HepG2 (cell line): ENCODE data around the gene RRP12. TPM values are rescaled to one million over a fixed set of nuclear protein-coding genes. Genes with fewer than 3 reads are reported as not detected.
A peak's percentile ranks its signal among the peaks of the same experiment; 100 is the strongest.

Source experiments
- FOSL2 ChIP-seq: sonication (generic); formaldehyde crosslinking; IDR thresholded peaks from 2 replicates; pipeline ENCODE4 v1.4.0; 2020; ENCODE audit warnings: missing genetic modification reagents
- GATAD1 ChIP-seq: IDR thresholded peaks from 2 replicates; pipeline ENCODE4 v1.6.1; 2016; ENCODE audit warnings: missing genetic modification reagents, missing compliant biosample characterization
- JARID2 ChIP-seq: sonication (generic); formaldehyde crosslinking; IDR thresholded peaks from 2 replicates; pipeline ENCODE4 v1.8.1; 2023; ENCODE audit warnings: missing genetic modification reagents, inconsistent platforms; ENCODE audit not compliant: insufficient replicate concordance
- MEIS2 ChIP-seq: sonication (generic); formaldehyde crosslinking; IDR thresholded peaks from 2 replicates; pipeline ENCODE4 v1.9.0; 2021; ENCODE audit warnings: mild to moderate bottlenecking, missing genetic modification reagents
- MIXL1 ChIP-seq: IDR thresholded peaks from 2 replicates; pipeline ENCODE4 v1.6.1; 2016
- ZFAT ChIP-seq: sonication (generic); formaldehyde crosslinking; conservative IDR thresholded peaks from 2 replicates; pipeline ENCODE4 v1.8.1; 2023; ENCODE audit warnings: missing genetic modification reagents, inconsistent platforms
- ZNF331 ChIP-seq: sonication (generic); formaldehyde crosslinking; IDR thresholded peaks from 2 replicates; pipeline ENCODE4 v1.4.0; 2020; ENCODE audit warnings: missing genetic modification reagents
- ZNF333 ChIP-seq: sonication (generic); formaldehyde crosslinking; IDR thresholded peaks from 2 replicates; pipeline ENCODE4 v1.4.0; 2020; ENCODE audit warnings: mild to moderate bottlenecking, missing genetic modification reagents, borderline replicate concordance
- ZNF550 ChIP-seq: sonication (generic); formaldehyde crosslinking; IDR thresholded peaks from 2 replicates; pipeline ENCODE4 v1.4.0; 2020; ENCODE audit warnings: mild to moderate bottlenecking, missing genetic modification reagents, borderline replicate concordance
- ZNF557 ChIP-seq: sonication (generic); formaldehyde crosslinking; IDR thresholded peaks from 2 replicates; pipeline ENCODE4 v1.4.0; 2020; ENCODE audit warnings: missing genetic modification reagents
- ZNF564 ChIP-seq: sonication (generic); formaldehyde crosslinking; IDR thresholded peaks from 2 replicates; pipeline ENCODE4 v1.8.1; 2023; ENCODE audit warnings: mild to moderate bottlenecking, missing genetic modification reagents
- ZNF644 ChIP-seq: IDR thresholded peaks from 2 replicates; pipeline ENCODE4 v1.6.1; 2016; ENCODE audit warnings: low read depth
- ZNF775 ChIP-seq: sonication (generic); formaldehyde crosslinking; IDR thresholded peaks from 2 replicates; pipeline ENCODE4 v1.4.0; 2020; ENCODE audit warnings: missing genetic modification reagents, mild to moderate bottlenecking, moderate library complexity, borderline replicate concordance
- polyA plus RNA-seq, 8 experiments: library from polyadenylated mRNA; depleted of rRNA in 3 of 8; stranded (reverse) in 7 of 8; unstranded in 1 of 8; fragments of >200 nt; fragmentation: Illumina TruSeq in 4 of 8; extraction: Trizol in 4 of 8; gene quantifications; 2 replicates each; pipeline versions ENCODE4 v1.2.1 to v1.2.3, GENCODE V29; 2011 to 2016; ENCODE audit warnings: low read depth in 4 of 8, missing spikeins in 1 of 8, mixed read lengths in 1 of 8; ENCODE audit not compliant: insufficient read depth in 1 of 8
- total RNA-seq, 5 experiments: library from RNA; depleted of rRNA; stranded (reverse); fragments of >200 nt; fragmentation: Illumina TruSeq; extraction: Trizol; gene quantifications; 2 replicates each; pipeline ENCODE4 v1.2.3, GENCODE V29; 2016; ENCODE audit warnings: low read depth in 1 of 5
- TF ChIP-seq, protein P1 (sequence below): sonication (generic); formaldehyde crosslinking; IDR thresholded peaks from 2 replicates; pipeline ENCODE4 v1.4.0; 2020; ENCODE audit warnings: mild to moderate bottlenecking, missing genetic modification reagents
- TF ChIP-seq, protein P2 (sequence below): sonication (generic); formaldehyde crosslinking; IDR thresholded peaks from 2 replicates; pipeline ENCODE4 v1.5.0; 2020; ENCODE audit warnings: missing genetic modification reagents
- TF ChIP-seq, protein P3 (sequence below): sonication (generic); formaldehyde crosslinking; IDR thresholded peaks from 2 replicates; pipeline ENCODE4 v1.5.1; 2020; ENCODE audit warnings: mild to moderate bottlenecking, missing genetic modification reagents, borderline replicate concordance
- TF ChIP-seq, protein P4 (sequence below): sonication (generic); formaldehyde crosslinking; IDR thresholded peaks from 2 replicates; pipeline ENCODE4 v1.4.0; 2020; ENCODE audit warnings: missing genetic modification reagents
- TF ChIP-seq, protein P5 (sequence below): IDR thresholded peaks from 2 replicates; pipeline ENCODE4 v1.6.1; 2016; ENCODE audit warnings: control low read depth

RRP12 gene
- total and polyA plus RNA-seq, 2 of the 13 experiments (the other 11 are each of a cell fraction or from before 2014, with no cell fraction given), result 13.2 to 39.4 TPM

DNA sequence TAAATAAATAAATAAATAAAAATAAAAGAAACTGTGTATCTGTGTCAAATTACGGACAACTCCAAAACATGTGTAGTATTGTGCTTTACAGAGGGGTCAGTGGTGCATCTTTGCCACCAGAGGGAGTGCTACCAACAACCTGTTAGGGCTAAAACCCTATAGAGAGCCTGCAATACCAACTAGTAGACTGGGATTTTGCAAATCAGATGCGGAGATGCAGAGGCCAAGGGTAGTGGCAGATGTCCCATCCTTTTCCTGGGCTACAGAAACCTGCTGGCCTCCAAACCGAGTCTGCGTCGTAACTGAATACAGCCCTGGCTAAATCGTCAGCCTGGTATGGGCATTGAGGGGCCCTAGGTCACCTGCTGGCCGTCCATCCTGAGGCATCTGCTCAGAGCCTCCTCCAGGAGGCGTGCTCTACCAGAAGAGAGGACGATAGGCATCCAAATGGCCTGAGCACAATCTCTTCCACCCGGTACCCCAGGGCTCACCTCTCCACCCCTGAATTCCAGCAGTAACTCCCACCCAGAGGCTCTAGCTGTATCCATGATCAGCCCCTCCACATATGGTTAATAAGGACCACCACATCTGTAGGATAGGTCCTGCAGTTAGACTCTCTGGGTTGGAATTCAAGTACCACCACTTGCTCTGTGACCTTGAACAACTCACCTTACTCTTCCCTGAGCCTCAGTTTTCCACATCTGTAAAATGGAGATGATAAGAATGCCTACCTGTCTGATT, 6.2 kb upstream of the RRP12 start (continued):
- TF ChIP-seq, protein P1, sequence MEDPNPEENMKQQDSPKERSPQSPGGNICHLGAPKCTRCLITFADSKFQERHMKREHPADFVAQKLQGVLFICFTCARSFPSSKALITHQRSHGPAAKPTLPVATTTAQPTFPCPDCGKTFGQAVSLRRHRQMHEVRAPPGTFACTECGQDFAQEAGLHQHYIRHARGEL, result no peak
- TF ChIP-seq ZNF775, result no peak
- no peak for TF ChIP-seq JARID2
- TF ChIP-seq ZNF331 (CRISPR knock-in tag), result peak; percentile 71
- TF ChIP-seq ZNF557 (CRISPR knock-in tag), result no peak
- TF ChIP-seq FOSL2 (CRISPR knock-in tag), result 0 out of 2 replicates have a peak, but pooled peaks have one; percentile 11
- 0 out of 2 replicates have a peak, but pooled peaks have one; percentile 31 for TF ChIP-seq ZNF644 (CRISPR knock-in tag)
- no peak for TF ChIP-seq ZFAT (CRISPR knock-in tag)
- peak; percentile 69 for TF ChIP-seq GATAD1
- TF ChIP-seq, protein P2, sequence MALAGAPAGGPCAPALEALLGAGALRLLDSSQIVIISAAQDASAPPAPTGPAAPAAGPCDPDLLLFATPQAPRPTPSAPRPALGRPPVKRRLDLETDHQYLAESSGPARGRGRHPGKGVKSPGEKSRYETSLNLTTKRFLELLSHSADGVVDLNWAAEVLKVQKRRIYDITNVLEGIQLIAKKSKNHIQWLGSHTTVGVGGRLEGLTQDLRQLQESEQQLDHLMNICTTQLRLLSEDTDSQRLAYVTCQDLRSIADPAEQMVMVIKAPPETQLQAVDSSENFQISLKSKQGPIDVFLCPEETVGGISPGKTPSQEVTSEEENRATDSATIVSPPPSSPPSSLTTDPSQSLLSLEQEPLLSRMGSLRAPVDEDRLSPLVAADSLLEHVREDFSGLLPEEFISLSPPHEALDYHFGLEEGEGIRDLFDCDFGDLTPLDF (CRISPR knock-in tag), result no peak
- no peak; the same call in 1 of the 2 replicates for TF ChIP-seq MIXL1 (CRISPR knock-in tag)
- TF ChIP-seq, protein P3, sequence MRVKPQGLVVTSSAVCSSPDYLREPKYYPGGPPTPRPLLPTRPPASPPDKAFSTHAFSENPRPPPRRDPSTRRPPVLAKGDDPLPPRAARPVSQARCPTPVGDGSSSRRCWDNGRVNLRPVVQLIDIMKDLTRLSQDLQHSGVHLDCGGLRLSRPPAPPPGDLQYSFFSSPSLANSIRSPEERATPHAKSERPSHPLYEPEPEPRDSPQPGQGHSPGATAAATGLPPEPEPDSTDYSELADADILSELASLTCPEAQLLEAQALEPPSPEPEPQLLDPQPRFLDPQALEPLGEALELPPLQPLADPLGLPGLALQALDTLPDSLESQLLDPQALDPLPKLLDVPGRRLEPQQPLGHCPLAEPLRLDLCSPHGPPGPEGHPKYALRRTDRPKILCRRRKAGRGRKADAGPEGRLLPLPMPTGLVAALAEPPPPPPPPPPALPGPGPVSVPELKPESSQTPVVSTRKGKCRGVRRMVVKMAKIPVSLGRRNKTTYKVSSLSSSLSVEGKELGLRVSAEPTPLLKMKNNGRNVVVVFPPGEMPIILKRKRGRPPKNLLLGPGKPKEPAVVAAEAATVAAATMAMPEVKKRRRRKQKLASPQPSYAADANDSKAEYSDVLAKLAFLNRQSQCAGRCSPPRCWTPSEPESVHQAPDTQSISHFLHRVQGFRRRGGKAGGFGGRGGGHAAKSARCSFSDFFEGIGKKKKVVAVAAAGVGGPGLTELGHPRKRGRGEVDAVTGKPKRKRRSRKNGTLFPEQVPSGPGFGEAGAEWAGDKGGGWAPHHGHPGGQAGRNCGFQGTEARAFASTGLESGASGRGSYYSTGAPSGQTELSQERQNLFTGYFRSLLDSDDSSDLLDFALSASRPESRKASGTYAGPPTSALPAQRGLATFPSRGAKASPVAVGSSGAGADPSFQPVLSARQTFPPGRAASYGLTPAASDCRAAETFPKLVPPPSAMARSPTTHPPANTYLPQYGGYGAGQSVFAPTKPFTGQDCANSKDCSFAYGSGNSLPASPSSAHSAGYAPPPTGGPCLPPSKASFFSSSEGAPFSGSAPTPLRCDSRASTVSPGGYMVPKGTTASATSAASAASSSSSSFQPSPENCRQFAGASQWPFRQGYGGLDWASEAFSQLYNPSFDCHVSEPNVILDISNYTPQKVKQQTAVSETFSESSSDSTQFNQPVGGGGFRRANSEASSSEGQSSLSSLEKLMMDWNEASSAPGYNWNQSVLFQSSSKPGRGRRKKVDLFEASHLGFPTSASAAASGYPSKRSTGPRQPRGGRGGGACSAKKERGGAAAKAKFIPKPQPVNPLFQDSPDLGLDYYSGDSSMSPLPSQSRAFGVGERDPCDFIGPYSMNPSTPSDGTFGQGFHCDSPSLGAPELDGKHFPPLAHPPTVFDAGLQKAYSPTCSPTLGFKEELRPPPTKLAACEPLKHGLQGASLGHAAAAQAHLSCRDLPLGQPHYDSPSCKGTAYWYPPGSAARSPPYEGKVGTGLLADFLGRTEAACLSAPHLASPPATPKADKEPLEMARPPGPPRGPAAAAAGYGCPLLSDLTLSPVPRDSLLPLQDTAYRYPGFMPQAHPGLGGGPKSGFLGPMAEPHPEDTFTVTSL (CRISPR knock-in tag), result no peak
- TF ChIP-seq ZNF333 (CRISPR knock-in tag), result no peak
- TF ChIP-seq ZNF564 (CRISPR knock-in tag), result no peak
- TF ChIP-seq, protein P4, sequence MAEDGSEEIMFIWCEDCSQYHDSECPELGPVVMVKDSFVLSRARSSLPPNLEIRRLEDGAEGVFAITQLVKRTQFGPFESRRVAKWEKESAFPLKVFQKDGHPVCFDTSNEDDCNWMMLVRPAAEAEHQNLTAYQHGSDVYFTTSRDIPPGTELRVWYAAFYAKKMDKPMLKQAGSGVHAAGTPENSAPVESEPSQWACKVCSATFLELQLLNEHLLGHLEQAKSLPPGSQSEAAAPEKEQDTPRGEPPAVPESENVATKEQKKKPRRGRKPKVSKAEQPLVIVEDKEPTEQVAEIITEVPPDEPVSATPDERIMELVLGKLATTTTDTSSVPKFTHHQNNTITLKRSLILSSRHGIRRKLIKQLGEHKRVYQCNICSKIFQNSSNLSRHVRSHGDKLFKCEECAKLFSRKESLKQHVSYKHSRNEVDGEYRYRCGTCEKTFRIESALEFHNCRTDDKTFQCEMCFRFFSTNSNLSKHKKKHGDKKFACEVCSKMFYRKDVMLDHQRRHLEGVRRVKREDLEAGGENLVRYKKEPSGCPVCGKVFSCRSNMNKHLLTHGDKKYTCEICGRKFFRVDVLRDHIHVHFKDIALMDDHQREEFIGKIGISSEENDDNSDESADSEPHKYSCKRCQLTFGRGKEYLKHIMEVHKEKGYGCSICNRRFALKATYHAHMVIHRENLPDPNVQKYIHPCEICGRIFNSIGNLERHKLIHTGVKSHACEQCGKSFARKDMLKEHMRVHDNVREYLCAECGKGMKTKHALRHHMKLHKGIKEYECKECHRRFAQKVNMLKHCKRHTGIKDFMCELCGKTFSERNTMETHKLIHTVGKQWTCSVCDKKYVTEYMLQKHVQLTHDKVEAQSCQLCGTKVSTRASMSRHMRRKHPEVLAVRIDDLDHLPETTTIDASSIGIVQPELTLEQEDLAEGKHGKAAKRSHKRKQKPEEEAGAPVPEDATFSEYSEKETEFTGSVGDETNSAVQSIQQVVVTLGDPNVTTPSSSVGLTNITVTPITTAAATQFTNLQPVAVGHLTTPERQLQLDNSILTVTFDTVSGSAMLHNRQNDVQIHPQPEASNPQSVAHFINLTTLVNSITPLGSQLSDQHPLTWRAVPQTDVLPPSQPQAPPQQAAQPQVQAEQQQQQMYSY (CRISPR knock-in tag), result no peak
- TF ChIP-seq MEIS2 (CRISPR knock-in tag), result no peak
- TF ChIP-seq ZNF550 (CRISPR knock-in tag), result no peak
- TF ChIP-seq, protein P5, sequence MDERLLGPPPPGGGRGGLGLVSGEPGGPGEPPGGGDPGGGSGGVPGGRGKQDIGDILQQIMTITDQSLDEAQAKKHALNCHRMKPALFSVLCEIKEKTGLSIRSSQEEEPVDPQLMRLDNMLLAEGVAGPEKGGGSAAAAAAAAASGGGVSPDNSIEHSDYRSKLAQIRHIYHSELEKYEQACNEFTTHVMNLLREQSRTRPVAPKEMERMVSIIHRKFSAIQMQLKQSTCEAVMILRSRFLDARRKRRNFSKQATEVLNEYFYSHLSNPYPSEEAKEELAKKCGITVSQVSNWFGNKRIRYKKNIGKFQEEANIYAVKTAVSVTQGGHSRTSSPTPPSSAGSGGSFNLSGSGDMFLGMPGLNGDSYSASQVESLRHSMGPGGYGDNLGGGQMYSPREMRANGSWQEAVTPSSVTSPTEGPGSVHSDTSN (CRISPR knock-in tag), result no peak
